Right renal cortex interstitium (tissue), 3 donors: ENCODE measurements around the gene PTPRH. TPM values are rescaled to one million over a fixed set of nuclear protein-coding genes. Genes with fewer than 3 reads are reported as not detected.

ENCODE experiments used
- DNase-seq, 3 donors: peaks; one replicate each; pipeline ENCODE4 v3.0.0-alpha.2; 2013; ENCODE audit warnings: low read depth in 3 of 3, low spot score in 2 of 3
- polyA plus RNA-seq, 3 donors: library from polyadenylated mRNA; unstranded; fragments of 120-200 nt; gene quantifications; one replicate each; pipeline ENCODE4 v1.2.1, GENCODE V29; 2013; ENCODE audit not compliant: insufficient read length in 3 of 3

PTPRH gene
- polyA plus RNA-seq, 3 donors: 0.04 to 0.07 (median 0.07) TPM

- DNase-seq: no peak
These were observed 37.5 kb upstream of the PTPRH start for GRCh38 chr19:55246462-55247451.

- no peak for DNase-seq
These were observed 36.1 kb upstream of the PTPRH start for GRCh38 chr19:55245236-55245904.

DNA sequence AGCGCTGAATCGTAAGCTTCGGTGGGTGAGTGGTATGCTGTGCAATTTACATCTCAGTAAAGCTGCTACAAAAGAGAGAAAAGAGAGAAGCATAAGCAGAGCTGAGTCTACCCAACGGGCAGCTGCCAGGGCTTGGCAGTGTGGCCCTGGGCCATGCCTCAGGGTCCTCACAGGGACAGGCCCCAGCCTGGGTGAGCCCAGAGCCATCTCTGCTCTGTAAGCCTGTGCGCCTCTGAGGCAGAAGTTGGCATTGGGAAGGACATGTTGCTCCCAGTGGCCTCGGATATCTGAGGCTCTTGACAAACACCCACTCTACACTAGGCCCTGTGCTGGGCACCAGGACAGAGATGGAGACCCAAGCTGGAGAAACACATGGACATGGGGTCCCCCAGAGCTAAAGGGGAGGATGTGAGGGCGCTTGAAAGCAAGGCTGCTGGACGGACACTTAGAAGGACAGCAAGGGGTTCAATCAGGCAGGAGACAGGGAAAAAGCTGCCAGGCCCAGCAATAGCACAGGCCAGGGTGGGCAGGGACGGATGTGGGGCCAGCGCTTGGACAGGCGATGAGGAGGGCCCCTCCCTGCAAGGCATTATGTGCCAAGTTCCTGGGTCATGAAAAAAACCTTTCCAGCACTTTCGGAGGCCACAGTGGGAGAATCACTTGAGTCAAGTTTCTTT is 34.8 kb upstream of the PTPRH start:
- no peak for DNase-seq

DNA sequence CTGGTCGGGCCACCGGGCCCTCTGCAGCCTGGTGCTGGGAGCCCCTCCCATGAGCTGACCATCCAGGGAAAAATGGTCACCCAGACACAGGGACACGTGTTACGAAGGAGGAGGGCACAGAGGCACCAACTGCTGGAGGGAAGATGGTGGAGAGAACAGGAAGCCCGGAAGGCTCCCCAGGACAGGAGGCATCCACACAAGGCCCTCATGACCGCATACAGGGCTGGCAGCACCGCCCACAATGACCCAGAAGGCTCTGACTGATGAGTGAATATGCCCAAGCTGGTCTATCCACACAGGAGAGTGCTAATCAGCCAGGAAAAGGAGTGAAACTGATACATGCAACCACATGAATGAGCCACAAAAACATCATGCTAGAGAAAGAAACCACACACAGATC is 33.2 kb upstream of the PTPRH start:
- DNase-seq: no peak

DNA sequence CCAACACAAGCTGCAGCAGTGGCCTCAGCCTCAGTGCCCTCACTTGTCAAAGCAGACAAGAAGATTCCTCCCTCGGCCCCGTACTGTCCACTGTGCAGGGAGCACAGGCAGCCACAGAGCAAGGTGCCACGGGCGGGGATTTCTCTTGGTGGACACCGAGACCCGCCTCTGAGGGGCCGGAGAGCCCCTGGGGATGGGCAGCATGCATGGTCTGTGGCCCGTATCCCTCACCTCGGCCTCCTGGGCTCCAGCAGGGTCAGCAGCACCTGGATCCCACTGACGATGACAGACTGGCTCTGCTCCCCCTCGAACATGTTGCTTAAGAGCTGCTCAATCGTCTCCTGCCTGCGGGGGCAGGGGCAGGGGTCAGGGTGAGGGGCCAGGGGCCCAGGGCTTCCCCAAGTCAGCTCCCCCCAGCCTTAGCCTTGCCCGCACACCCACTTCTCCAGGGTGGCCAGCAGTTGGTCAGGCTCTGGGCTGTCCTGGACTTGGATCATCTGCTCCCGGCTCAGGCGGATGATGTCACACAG is 32.7 kb upstream of the PTPRH start:
- DNase-seq: no peak

DNA sequence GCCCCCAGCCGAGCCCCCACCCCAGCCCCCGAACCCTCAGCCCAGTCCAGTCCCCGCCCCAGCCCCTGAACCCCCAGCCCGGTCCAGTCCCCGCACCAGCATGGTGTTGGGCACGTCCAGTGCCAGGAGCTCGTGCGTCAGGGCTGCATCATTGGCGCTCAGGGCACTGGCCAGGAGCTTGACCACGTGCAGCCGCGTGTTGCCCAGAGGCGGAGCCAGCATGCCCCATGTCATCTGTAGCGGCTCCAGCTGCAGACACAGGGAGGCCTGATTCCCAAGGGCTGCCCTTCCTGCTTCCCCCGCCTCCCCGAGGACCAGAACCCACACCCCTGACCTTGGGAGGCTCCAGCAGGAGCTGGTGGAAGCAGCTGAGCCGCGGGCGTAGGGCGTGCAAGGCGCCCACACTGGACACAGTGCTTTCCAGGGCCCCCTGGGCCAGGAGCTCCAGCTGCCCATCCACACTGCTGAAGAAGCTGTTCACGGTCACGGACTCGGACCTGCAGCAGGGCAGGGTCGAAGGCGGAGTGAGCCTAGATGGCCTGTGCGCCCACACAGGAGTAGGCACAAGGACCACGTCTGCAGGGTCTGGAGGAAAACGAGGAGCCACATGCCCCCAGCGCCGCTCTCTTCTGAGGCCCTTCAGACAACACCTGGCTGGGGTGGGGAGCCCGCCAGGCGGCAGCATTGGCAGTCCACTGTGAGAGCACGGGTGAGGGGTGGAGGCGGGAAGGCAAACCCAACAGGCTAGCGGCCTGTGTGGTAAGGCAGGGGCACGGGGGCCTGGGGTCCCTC is 32.0 kb upstream of the PTPRH start:
- DNase-seq: no peak

DNA sequence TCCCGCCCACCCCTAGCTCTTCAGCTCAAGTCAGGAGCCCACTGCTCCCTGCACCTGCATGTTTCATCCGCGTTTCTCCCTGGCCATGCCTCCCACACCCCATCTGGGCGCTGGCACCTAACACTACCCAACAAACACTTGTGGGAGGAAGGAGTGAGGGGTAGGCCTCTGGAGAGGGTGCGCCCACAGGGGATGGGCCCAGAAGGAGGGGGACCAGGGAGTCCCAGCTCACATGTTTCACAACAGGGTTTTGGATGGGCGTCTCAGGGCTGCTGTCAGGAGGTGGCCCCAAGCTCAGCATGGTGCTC is 31.4 kb upstream of the PTPRH start:
- DNase-seq: no peak

- no peak for DNase-seq
These were observed 29.7 kb upstream of the PTPRH start for GRCh38 chr19:55239004-55239403.

DNA sequence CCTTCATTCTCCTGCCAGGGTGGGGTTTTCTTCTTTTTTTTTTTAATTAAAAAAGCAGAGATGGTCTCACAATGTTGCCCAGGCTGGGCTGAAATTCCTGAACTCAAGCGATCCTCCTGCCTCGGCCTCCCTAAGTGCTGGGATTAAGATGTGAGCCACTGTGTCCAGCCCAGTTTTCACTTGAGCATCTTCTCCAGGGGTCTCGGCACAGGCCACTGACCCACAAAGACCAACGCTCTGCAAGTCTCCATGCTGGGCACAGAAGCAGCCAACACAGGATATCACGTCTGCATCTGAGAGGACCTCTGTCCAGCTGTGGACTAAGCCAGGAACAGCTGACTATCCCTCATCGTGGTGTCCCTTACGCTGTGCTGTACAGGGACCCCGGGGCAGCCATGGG is 28.7 kb upstream of the PTPRH start:
- DNase-seq: no peak

DNA sequence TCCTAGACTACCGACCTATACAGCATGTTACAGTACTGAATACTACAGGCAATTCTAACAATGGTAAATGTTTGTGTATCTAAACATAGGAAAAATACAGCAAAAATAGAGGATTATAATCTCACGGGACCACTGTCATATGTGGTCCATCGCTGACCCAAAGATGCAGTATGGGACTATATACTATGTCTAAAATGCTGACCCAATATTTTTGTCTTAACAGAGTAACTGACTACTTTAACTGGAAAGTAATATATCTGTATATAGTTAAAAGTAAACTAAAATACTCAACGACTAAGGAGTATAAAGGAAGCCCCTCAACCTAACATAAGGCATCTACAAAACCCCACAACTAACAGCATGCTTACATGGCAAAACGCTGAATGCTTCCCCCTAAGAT is 23.7 kb upstream of the PTPRH start:
- DNase-seq: no peak

- peak in 1 of 3 donors; percentile 13 for DNase-seq
These were observed 22.9 kb upstream of the PTPRH start for GRCh38 chr19:55232286-55232602.

GRCh38 chr19:55231391-55232285 is 22.3 kb upstream of the PTPRH start:
- no peak for DNase-seq

- no peak for DNase-seq
These were observed 21.5 kb upstream of the PTPRH start for GRCh38 chr19:55230780-55231179.

DNA sequence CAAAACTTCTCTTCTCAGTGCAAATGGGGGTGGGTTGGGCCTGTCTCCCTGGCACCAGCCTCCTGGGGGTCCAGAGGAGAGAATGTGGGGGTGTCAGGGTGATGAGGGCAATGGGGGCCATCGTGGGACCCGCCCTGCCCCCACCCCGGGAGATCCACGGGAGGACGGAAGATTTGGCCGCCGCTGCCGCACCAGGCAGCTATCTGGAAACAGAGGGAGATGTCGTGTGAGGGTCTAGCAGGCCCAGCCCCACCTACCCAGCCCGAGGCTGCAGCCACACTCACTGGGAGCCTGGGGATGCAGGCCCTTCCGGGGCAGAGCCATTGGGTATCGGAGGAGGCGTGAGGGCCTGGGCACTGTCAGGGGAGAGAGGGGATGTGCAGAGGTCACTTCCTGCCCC is 21.0 kb upstream of the PTPRH start:
- DNase-seq: no peak

GRCh38 chr19:55229789-55230182 is 20.5 kb upstream of the PTPRH start:
- no peak for DNase-seq

DNA sequence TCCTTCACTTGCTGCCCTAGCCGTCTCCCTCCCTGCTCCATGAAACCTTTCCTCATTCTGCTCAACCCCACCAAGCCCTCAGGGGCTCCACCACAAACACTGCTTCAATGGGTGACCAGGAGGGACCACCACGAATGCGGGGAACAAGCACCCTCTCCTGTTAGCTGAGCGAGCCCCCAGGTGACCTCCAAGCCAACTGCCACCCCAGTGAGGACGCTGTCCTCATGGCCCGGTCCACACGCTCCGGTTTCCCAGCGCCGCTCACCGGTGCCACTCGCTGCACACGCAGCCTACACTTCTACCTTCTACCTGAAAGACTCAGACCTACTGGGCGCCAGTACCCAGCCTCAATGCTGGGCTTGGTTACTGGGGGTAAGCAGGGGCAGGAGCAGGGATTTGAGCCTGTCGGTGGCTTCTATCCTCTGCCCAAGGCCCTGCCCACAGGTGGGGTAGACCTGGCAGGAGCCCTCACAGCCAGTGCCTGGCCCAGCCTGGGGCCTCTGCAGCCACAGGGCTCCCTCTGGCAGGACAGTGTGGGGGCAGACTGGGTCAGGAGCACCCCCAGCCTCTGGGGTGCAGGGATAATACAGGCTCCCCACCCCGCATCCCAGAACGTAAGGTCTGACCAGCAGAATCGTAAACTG is 20.0 kb upstream of the PTPRH start:
- DNase-seq: no peak

DNA sequence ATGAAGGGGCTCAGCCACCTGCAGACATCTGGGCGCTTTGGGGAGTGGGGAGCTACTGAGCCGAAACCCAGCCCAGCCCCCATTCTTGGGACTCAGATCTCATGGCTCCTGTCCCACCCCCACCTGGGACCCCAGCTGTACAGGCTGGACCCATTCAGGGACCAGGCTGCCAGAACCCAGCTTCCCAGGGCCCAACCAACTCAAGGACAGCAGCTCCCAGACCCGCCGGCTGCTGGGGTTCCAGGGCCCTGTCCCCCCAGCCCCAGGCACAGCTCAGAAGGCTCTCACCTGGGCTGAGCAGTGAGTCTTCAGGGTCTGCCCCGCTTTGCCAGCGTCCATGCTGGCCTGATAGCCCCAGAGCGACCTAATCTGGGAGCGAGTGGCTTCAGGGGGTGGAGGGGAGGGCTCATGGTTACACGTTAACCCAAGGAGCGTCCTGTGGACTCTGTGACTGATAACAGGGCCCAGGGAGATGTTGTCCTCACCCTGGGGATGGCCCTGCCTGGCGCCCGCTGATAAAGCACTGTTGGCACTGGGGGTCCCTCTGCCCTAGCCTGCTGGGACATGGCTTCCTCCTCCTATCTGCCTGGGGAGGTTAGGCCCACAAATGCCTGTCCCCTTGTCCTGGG is 19.2 kb upstream of the PTPRH start, which contains the start of gene TMEM86B:
TMEM86B (minus strand) TSS at position 361 of the 629 bp plus-strand sequence; CDS start at position 339, 22 bp downstream.
- no peak for DNase-seq

GRCh38 chr19:55228015-55228391 is 18.7 kb upstream of the PTPRH start:
- DNase-seq: no peak
